ENCODE results near the gene SIX2. TPM values are rescaled to one million over a fixed set of nuclear protein-coding genes. Genes with fewer than 3 reads are reported as not detected.

Gene SIX2
- total and polyA plus RNA-seq, 2 of the 8 experiments (the other 6 are each of a cell fraction or from before 2014, with no cell fraction given), result 0.47 to 1.0 TPM

- ChIA-PET POLR2A (ENCODE audit: partially characterized antibody) (no interaction called here), CTCF (ENCODE audit: partially characterized antibody) (interaction anchor here (0.9 to 5.1 kb wide), 5 partner anchors 12 to 465 kb away, joined by 3 to 19 read pairs (median 3); no protein-coding TSS in a partner anchor)
- DNase-seq (ENCODE audit: low read depth in 1 of 2, low spot score in 2 of 2) (no peak), FAIRE-seq (no peak)
- no peaks in the 10 kb centered on the region for H3K9me3 ChIP-seq (ENCODE audit: insufficient read depth in 2 of 2, low read depth in 1 of 2, low read length in 1 of 2)
- H3K79me1 ChIP-seq (ENCODE audit: low read depth, low read length), result no peaks in the 10 kb centered on the region
- no peaks in the 10 kb centered on the region for H3K36me3 ChIP-seq (ENCODE audit: control insufficient read depth in 2 of 4, insufficient read depth in 4 of 4, low read length in 3 of 4)
- no peak overlapping the region for H4K5ac ChIP-seq (ENCODE audit: insufficient read length, low read depth, low read length)
- H4K91ac ChIP-seq (replicated peaks; ENCODE audit: insufficient read length, low read length), result no peak overlapping the region
- H2BK15ac ChIP-seq (ENCODE audit: low read length), result no peak overlapping the region
- H3K4ac ChIP-seq (replicated peaks; ENCODE audit: insufficient read length, low read depth, low read length), result no peak overlapping the region
- H2BK12ac ChIP-seq (ENCODE audit: low read depth, low read length), result no peak overlapping the region
- H2AK5ac ChIP-seq (ENCODE audit: low read depth, low read length), result no peak overlapping the region
- no peaks in the 10 kb centered on the region for H3K79me2 ChIP-seq (ENCODE audit: control insufficient read depth in 1 of 2, insufficient read depth in 2 of 2, low read length in 2 of 2)
- H3K18ac ChIP-seq (ENCODE audit: extremely low read depth, low read length), result no peak overlapping the region
- no peak overlapping the region for H3K9ac ChIP-seq (replicated peaks in 1 of 4; ENCODE audit: extremely low read depth in 1 of 4, low read depth in 3 of 4, low read length in 3 of 4)
- H4K8ac ChIP-seq (ENCODE audit: extremely low read depth, insufficient read depth, low read length), result no peak overlapping the region
- TF ChIP-seq TAF7 (optimal IDR thresholded peaks at IDR 0.05; ENCODE audit: borderline replicate concordance, low read depth, low read length), result no peak
- TF ChIP-seq MAX (IDR thresholded peaks at IDR 0.05), result no peak
- TF ChIP-seq EZH2 (IDR thresholded peaks at IDR 0.05; ENCODE audit: low read depth, low read length, severe bottlenecking), result no peak
- no peak for TF ChIP-seq NRF1 (IDR thresholded peaks at IDR 0.05; ENCODE audit: low read depth, low read length)
- TF ChIP-seq SP2 (IDR thresholded peaks at IDR 0.05; ENCODE audit: low read length), result no peak
- TF ChIP-seq KDM1A (IDR thresholded peaks at IDR 0.05; ENCODE audit: borderline replicate concordance, low read length), result no peak
- TF ChIP-seq ZNF274 (IDR thresholded peaks at IDR 0.05; ENCODE audit: borderline replicate concordance, extremely low read depth, low read length), result no peak
- no peak for TF ChIP-seq KDM4A (IDR thresholded peaks at IDR 0.05; ENCODE audit: low read depth, low read length, severe bottlenecking)
- TF ChIP-seq MAFK (IDR thresholded peaks at IDR 0.05; ENCODE audit: low read depth, low read length), result no peak
- no peak for TF ChIP-seq CREB1 (IDR thresholded peaks at IDR 0.05)
- H3K23ac ChIP-seq (ENCODE audit: insufficient read length), result no peak overlapping the region
- H4K20me1 ChIP-seq (replicated peaks in 1 of 2; ENCODE audit: control insufficient read depth in 1 of 2, insufficient read depth in 2 of 2, low read length in 2 of 2), result no peaks in the 10 kb centered on the region
- H2AFZ ChIP-seq (ENCODE audit: low read length), result no peak overlapping the region
- H3K27ac ChIP-seq (ENCODE audit: low read depth, low read length), result no peak overlapping the region
- H3K14ac ChIP-seq (ENCODE audit: insufficient read length), result no peak overlapping the region
- H3K56ac ChIP-seq (replicated peaks; ENCODE audit: insufficient read length, low read depth, low read length), result no peak overlapping the region
- H3K4me3 ChIP-seq (ENCODE audit: extremely low read depth in 1 of 4, insufficient read depth in 2 of 4, low read depth in 3 of 4, low read length in 4 of 4), result no peak overlapping the region
- no peak overlapping the region for H2BK20ac ChIP-seq (ENCODE audit: low read length)
- no peak overlapping the region for H2BK5ac ChIP-seq (ENCODE audit: low read depth, low read length)
- no peaks in the 10 kb centered on the region; a peak in 2 of 7 replicates for H3K27me3 ChIP-seq (replicated peaks in 1 of 4; ENCODE audit: control insufficient read depth in 3 of 4, extremely low read depth in 1 of 4, insufficient read depth in 3 of 4, low read length in 3 of 4)
- WGBS, 2 experiments (ENCODE audit: extremely low coverage in 1 of 2, insufficient coverage in 1 of 2, insufficient read length in 1 of 2, insufficient replicate concordance in 2 of 2, low coverage in 1 of 2, low lambda C conversion rate in 2 of 2, missing lambda C conversion rate in 1 of 2), result 86% methylated on average over 6 of the region's 6 CpGs; no CpG with 5 or more reads in 1 of the 2 experiments
- H3K23me2 ChIP-seq (ENCODE audit: low read depth, low read length), result no peaks in the 10 kb centered on the region
- no peak overlapping the region for H2BK120ac ChIP-seq (replicated peaks; ENCODE audit: low read depth, low read length)
- H3K4me1 ChIP-seq (replicated peaks in 1 of 4; ENCODE audit: control insufficient read depth in 3 of 4, insufficient read depth in 4 of 4, low read length in 3 of 4), result peaks cover 0 to 4% (median 0%) of the 10 kb centered on the region in 4 experiments; a peak in 1 of 7 replicates
- no peak overlapping the region for H3K4me2 ChIP-seq (ENCODE audit: insufficient read depth in 1 of 2, low read depth in 2 of 2, low read length in 2 of 2)
These were observed 20.0 kb upstream of the SIX2 start for GRCh38 chr2:45029215-45029614.
